Measurements from ENCODE around the gene IQSEC1. TPM values are rescaled to one million over a fixed set of nuclear protein-coding genes. Genes with fewer than 3 reads are reported as not detected.

IQSEC1 gene
- total and polyA plus RNA-seq, 10 of the 15 experiments (the other 5 are each of a cell fraction or from before 2014, with no cell fraction given): 0.92 to 55.2 (median 8.5) TPM

DNA sequence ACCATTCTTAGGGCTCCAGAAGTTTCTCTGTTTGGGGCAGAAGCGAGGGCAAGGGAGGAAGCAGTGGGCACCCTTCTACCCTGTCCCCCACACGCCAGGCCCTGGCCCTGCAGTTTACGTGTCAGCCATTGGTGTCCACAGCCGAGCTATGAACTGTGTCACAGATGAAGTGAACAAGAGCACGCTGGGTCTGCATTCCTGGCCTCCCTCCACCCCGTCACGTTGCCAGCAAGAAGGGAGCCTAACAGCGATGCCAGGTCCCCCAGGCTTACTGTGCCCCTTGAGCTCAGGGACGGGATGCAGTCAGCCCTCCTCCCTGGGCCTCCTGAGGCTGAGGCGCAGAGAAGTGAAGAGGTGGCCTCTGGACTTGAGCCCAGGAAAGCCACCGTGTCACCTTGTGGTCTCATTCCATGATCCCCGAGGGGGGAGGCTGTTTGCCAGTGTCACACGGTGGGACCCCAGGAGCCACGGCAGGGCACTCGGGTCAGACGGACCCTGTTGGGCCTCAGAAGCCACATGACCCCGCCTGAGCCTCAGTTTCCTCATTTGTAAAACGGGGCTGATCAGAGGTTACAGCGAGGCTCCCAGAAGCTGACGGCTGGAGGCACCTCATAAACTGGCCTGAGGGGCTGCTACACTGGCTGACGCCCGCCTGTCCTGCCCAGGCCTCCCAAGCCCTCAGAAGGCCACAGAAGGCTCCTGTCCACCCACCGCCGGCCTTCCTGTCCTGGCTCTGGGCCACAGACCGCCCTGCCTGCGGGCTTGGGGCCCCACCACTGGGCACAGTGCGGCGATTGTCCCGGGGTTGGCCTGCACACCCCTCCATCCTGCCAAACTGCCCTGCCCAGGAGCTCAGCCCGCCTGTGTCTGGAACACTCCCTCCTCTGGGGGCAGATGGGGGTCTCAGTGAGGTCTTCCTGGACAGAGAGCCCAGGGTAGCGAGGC is 18.6 kb downstream of the IQSEC1 start (continued):
- TF ChIP-seq, protein P1, sequence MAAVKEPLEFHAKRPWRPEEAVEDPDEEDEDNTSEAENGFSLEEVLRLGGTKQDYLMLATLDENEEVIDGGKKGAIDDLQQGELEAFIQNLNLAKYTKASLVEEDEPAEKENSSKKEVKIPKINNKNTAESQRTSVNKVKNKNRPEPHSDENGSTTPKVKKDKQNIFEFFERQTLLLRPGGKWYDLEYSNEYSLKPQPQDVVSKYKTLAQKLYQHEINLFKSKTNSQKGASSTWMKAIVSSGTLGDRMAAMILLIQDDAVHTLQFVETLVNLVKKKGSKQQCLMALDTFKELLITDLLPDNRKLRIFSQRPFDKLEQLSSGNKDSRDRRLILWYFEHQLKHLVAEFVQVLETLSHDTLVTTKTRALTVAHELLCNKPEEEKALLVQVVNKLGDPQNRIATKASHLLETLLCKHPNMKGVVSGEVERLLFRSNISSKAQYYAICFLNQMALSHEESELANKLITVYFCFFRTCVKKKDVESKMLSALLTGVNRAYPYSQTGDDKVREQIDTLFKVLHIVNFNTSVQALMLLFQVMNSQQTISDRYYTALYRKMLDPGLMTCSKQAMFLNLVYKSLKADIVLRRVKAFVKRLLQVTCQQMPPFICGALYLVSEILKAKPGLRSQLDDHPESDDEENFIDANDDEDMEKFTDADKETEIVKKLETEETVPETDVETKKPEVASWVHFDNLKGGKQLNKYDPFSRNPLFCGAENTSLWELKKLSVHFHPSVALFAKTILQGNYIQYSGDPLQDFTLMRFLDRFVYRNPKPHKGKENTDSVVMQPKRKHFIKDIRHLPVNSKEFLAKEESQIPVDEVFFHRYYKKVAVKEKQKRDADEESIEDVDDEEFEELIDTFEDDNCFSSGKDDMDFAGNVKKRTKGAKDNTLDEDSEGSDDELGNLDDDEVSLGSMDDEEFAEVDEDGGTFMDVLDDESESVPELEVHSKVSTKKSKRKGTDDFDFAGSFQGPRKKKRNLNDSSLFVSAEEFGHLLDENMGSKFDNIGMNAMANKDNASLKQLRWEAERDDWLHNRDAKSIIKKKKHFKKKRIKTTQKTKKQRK (IDR thresholded peaks at IDR 0.05; ENCODE audit: low read depth, low read length): no peak
- no peak for TF ChIP-seq BMI1 (IDR thresholded peaks at IDR 0.05; ENCODE audit: borderline replicate concordance)
- TF ChIP-seq, protein P2, sequence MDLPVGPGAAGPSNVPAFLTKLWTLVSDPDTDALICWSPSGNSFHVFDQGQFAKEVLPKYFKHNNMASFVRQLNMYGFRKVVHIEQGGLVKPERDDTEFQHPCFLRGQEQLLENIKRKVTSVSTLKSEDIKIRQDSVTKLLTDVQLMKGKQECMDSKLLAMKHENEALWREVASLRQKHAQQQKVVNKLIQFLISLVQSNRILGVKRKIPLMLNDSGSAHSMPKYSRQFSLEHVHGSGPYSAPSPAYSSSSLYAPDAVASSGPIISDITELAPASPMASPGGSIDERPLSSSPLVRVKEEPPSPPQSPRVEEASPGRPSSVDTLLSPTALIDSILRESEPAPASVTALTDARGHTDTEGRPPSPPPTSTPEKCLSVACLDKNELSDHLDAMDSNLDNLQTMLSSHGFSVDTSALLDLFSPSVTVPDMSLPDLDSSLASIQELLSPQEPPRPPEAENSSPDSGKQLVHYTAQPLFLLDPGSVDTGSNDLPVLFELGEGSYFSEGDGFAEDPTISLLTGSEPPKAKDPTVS (IDR thresholded peaks at IDR 0.05; ENCODE audit: low read depth, low read length): no peak
- no peak for TF ChIP-seq ZNF207 (IDR thresholded peaks at IDR 0.05; ENCODE audit: borderline replicate concordance)
- TF ChIP-seq STAT1 (conservative IDR thresholded peaks at IDR 0.05): no peak
- no peak for TF ChIP-seq TCF7 (IDR thresholded peaks at IDR 0.05; ENCODE audit: borderline replicate concordance)
- no peak for TF ChIP-seq POU2F2 (IDR thresholded peaks at IDR 0.05; ENCODE audit: borderline replicate concordance, low read depth, low read length)
- no peak for TF ChIP-seq ATF7 (IDR thresholded peaks at IDR 0.05; ENCODE audit: low read depth)
- no peak for TF ChIP-seq POLR2A (IDR thresholded peaks at IDR 0.05; ENCODE audit: low read depth, low read length)
- no peak for TF ChIP-seq CREM (IDR thresholded peaks at IDR 0.05; ENCODE audit: low read depth)
- no peak for TF ChIP-seq EZH2 (IDR thresholded peaks at IDR 0.05; ENCODE audit: borderline replicate concordance, control insufficient read depth, low read depth, low read length)
- TF ChIP-seq LARP7 (IDR thresholded peaks at IDR 0.05): no peak
- no peak for TF ChIP-seq KAT2A (conservative IDR thresholded peaks at IDR 0.05; ENCODE audit: control insufficient read depth, low read depth, low read length)

Measured in GM12878 (cell line).